ENCODE data around the gene CCDC134.

CCDC134 gene

GRCh38 chr22:41800348-41801146 lies at the start of gene CCDC134:
Gene CCDC134, plus strand, starts transcription at chr22:41800679. Its CDS starts 8,212 bp downstream, at chr22:41808891.
- H3K27ac ChIP-seq, result peak within 1 kb of the TSS; percentile 85
- no peak for TF ChIP-seq CTCF (IDR thresholded peaks at IDR 0.05)
- no peak for TF ChIP-seq ZFX (IDR thresholded peaks at IDR 0.05; ENCODE audit: borderline replicate concordance)

DNA sequence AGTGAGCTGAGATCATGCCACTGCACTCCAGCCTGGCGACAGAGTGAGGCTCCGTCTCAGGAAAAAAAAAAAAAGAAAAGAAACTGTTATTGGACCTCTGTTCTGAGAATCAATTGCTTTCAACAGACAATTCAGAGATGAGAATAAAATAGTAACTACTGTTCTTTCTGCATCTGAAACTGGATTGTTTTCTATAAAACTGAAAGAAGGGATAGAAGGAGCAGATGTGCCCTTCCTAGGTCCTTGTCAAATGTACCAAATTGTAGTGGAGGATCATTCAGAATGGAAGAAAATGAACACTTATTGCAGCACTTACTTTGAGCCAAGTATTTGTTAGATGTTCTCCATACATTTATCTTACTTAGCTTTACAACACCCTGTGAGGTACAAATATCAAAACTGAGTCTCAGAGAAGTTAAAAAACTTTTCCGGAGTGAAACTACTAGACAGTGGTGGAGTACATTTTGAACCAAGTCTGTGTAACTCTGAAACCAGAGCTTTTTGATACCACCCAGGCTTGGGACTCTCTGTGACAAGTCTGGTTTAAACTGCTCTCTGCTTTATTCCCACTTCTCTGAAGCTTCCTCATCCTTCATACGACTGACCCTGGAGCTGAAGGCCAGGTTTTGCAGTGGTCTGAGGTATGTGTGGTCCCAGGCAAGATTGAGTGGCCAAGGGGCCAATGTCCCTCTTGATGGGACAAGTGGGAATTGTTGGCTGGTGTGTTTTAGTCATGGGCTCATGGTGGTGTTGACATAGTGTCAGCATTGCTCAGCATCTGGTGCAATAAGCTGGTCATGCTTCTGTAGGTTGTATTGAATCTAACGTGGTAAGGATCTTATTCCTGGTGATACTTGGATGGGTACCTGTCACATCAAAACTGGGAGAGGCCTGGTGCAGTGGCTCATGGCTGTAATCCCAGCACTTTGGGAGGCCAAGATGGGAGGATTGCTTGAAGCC lies 48.2 kb upstream of the CCDC134 start:
- no peak for TF ChIP-seq CTCF (IDR thresholded peaks at IDR 0.05)
- no peak for TF ChIP-seq ZFX (IDR thresholded peaks at IDR 0.05; ENCODE audit: borderline replicate concordance)
- no peak overlapping the region for H3K27ac ChIP-seq

DNA sequence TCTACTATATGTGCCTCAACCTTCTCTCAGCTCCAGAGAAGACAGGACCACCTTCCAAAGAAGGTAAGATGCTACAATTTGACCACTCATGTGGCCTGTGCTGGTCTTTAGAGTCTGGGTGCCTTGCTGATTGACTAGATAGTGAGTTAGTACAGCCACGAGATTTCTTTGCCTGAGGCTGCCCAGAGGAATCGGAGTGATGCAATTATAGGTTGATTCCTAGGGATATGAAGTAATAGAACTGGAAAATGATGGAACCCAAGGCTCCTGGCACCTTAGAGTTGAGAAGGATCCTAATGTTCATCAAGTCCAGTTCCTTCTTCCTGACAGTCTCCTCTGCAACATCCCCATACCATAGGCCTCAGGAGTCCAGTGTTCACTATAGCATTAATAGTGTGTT lies 46.5 kb upstream of the CCDC134 start:
- no peak overlapping the region for H3K27ac ChIP-seq

GRCh38 chr22:41757502-41757901 lies 43.0 kb upstream of the CCDC134 start:
- H3K27ac ChIP-seq, result no peak overlapping the region
- TF ChIP-seq ZFX (IDR thresholded peaks at IDR 0.05; ENCODE audit: borderline replicate concordance) (no peak), CTCF (IDR thresholded peaks at IDR 0.05) (no peak)

More for the DNA sequence above, 46.5 kb upstream of the CCDC134 start:
- TF ChIP-seq CTCF (IDR thresholded peaks at IDR 0.05) (no peak), ZFX (IDR thresholded peaks at IDR 0.05; ENCODE audit: borderline replicate concordance) (no peak)

GRCh38 chr22:41758231-41758630 lies 42.2 kb upstream of the CCDC134 start:
- H3K27ac ChIP-seq, result no peak overlapping the region
- no peak for TF ChIP-seq CTCF (IDR thresholded peaks at IDR 0.05)
- TF ChIP-seq ZFX (IDR thresholded peaks at IDR 0.05; ENCODE audit: borderline replicate concordance), result no peak

DNA sequence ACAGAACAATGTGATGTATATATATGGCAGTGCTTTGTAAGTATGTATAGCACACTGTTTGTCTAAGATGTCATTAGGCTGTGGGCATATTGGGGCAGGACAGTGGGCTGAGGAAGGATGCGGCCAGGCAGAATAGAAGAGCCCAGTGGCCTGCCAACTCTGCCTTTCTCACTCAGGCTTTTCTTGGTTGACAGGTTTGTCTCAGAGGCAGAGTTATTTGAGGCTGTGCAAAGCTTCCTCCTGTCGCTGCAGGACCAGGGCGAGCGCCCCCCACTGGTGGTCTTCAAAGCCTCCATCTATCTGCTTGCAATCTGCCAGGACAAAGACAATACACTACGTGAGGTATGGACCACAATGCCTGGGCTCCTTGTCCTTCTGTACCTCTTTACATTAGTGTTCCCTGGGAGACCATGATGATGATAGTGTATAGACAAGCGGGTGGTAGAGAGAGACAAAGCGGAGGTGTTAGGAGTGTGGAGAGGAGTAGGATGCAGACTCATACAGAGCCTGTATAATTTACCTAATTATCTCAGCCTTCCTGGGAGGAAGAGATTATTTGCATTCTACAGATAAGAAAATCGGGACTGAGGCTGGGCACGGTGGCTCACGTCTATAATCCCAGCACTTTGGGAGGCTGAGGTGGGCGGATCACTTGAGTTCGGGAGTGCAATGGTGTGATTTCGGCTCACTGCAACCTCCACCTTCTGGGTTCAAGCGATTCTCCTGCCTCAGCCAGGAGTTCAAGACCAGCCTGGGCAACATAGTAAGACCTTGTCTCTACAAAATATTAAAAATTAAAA lies 37.3 kb upstream of the CCDC134 start:
- no peak overlapping the region for H3K27ac ChIP-seq
- TF ChIP-seq ZFX (IDR thresholded peaks at IDR 0.05; ENCODE audit: borderline replicate concordance) (no peak), CTCF (IDR thresholded peaks at IDR 0.05) (peak; percentile 79)

Measured in 22Rv1 (cell line).